Hematopoietic multipotent progenitor cell treated with erythropoietin and hydrocortisone succinate and interleukin-3 and kit ligand, for 15 days (in vitro differentiated cells): Measurements from ENCODE around the gene PLEKHA3.
"Not testable (repeated sequence)": the region's sequence is repeated elsewhere in the genome, so short reads cannot be mapped to it uniquely, and the experiment has no call there.

Experiments used
- DNase-seq: peaks from one replicate; pipeline ENCODE4 v3.0.0-alpha.2; 2015; ENCODE audit warnings: low spot score

PLEKHA3 gene

GRCh38 chr2:178480227-178481181 lies at the start of gene PLEKHA3:
Gene PLEKHA3, plus strand, starts transcription at chr2:178480457. Its CDS starts 413 bp downstream, at chr2:178480870.
- DNase-seq = peak; percentile 82

DNA sequence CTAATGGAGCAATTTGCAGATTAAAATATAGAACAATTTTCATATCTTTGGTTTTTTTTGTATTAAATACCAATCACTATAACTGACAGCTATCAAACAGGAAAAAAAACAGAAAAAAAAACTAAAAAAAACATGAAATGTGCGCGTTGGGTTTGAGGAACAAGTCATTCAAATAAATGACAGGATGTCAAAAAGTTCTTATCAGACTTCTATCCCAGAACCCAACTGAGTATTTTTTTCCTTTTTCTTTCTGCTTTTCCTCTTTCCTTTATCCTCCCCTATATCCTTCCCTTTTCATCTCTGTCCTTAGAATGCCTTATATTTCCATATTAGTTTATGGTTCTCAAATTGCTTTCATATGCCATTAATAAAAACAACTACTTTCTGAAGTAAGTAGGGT lies 43.6 kb upstream of the PLEKHA3 start:
- DNase-seq = no peak

DNA sequence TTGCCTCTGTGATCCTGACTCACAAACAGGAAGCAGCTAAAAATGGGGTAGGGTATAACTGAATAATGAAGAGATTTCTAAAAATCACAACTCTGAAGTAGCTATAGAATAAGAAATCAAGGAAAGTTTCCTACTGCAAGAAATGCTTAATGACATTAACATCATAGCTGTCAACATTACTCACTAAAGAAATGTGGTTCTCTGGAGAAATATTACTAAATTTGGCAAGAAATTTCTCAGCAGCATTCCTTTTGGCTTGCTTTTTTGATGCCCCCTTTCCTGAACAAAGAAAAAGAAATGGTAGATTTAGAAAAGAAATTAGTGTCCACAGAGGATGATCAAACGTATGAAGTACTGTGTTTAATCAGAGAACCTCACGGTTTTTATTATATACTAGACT lies 38.8 kb upstream of the PLEKHA3 start:
- DNase-seq = no peak

DNA sequence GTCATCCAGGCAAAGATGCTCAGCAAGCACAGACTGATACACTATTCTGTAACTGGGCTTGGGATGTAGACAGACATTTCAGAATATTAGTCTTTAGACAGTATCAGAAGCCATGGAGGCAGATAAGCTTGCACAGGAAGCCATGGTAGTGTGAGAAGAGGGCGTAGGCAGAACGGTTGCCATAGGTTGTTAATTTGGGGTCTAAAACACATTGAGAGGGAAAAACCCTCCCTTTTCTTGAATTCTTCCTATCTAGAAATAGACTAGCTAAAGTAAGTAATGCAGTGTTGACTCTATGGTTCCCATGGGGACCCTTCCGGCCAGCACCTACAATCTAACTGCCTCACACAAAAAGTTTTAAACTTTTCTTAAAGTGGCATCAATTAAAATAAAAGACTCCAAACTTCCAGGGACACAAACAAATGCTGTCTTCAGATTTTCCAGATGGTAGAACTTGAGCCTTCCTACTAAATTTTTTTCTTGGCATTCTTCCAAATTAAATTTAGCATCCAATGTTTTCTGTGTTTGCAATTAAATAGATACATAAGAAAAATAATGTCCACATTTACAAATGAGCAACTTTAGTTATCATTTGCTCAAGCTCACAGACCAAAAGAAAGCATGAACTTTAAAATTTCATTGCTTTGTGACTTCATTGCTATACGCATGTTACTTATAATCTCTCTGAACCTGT lies 31.1 kb upstream of the PLEKHA3 start:
- DNase-seq = peak; percentile 20

DNA sequence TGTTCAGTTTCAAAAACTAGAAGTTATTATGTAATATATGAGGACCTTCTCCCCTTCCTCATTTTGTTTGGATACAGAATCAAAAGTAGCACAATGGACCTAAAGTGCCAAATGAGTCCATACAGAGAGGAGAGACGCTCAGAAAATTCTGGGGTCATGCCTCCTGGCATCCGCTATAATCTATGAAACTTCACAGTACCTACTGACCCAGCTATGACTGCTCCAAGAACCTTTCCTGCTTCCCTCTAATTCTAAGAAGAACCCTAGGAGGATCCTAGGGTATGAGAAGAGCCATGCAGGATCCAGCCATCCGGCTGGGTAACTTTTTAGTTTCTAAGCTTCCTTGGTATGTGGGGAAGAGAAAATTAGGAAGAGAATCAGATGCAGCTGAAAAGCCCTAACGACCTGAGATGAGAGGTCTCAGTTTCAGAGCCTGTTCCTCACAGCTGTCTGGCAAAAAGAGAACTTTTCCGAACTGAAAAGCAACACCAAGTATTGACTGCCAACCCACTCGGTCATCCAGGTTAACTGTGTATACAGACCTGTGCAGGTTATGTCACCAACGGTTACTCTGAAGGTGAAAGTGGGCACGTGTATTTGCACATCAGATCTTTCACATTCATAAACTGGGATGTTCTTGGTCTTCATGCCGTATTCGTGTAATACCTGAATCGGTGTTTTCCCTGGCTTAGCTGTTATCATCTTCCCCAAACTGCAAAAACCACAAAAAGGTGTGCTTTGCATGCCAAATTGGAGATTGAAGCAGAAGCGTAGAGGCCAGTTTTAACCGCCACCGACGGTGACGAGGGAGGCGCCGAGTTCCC lies 30.3 kb upstream of the PLEKHA3 start:
- DNase-seq = peak; percentile 17

GRCh38 chr2:178450524-178450773 lies 29.8 kb upstream of the PLEKHA3 start:
- peak; percentile 61 for DNase-seq

DNA sequence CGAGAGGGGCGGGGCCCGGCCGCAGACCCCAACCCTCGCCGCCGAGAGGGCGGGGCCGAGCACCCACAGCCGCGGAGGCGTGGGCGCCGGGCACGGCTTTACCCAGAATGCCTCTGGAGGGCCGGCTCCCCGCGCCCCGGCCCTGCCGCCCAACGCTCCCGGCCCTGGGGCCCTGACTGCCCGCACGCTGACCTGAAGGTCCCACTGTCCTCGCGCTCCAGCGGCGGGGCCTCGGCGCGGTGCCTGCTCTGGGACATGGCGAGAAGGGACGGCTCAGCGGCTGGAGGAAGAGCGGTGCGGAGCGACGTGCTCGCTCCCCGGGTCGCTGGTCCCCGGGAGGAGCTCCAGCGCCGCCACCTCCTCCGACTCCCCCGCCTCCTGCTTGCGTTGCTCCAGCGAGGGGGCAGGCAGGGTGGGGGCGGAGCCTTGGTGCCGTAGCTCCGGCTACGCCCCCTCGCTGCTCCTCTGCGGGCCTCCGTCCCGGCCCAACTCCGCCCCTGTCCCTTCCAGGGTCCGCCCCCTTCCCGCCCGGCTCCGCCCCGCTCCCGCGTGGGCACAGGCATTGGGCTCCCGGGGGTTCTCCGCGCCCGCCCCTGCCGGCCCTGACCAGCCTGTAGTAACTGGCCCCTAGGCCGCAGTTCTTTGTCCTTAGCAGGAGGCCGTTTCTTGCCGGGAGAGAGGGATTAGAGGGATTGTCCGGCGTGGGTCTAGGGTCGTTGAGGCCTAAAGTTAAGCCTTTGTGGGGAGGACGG lies 29.3 kb upstream of the PLEKHA3 start, which contains the start of the genes PJVK and PRKRA:
PJVK (plus strand) TSS at position 605 of the 752 bp plus-strand sequence. CDS start 2,032 bp downstream, outside the sequence.
PRKRA (minus strand) TSS at position 402 of the 752 bp plus-strand sequence; CDS start at position 257, 145 bp downstream.
- peak; percentile 95 for DNase-seq

- DNase-seq = no peak
These were observed 27.9 kb upstream of the PLEKHA3 start for GRCh38 chr2:178452334-178452733.

DNA sequence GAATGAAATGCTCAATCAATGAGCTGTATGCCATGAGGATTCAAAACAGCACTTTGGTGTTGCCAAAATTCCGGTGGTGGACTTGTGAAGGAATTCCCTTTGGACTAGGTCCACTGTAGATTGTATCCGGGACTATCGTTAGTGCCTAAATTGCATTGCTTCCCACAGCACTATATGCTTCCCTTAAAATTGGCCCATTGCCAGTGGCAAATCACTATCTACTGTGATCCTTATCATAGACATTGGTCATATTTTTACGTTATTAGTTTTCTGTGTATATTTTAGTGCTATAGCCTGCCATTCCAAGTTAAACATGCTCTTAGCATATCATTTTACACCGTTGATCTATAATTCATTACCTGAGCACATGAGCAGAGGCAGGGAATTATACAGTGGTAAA lies 27.4 kb upstream of the PLEKHA3 start:
- DNase-seq = no peak

DNA sequence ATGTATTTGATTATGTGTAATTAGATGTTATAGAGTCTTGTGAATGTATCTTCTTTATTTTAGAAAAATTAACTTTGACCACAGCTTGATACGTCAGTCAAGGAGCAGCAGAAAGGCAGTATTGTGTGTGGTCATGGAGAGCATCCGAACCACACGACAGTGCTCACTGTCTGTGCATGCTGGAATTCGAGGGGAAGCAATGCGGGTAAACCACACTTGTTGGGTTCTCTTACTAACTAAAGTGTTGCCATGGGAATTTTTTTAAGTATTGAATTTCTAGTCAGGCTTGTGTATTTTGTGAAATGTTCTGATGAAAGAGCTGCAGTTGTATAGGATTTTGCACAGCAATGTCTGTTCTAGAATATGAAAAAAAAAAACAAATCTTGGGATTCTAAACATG lies 24.3 kb upstream of the PLEKHA3 start:
- DNase-seq = no peak

DNA sequence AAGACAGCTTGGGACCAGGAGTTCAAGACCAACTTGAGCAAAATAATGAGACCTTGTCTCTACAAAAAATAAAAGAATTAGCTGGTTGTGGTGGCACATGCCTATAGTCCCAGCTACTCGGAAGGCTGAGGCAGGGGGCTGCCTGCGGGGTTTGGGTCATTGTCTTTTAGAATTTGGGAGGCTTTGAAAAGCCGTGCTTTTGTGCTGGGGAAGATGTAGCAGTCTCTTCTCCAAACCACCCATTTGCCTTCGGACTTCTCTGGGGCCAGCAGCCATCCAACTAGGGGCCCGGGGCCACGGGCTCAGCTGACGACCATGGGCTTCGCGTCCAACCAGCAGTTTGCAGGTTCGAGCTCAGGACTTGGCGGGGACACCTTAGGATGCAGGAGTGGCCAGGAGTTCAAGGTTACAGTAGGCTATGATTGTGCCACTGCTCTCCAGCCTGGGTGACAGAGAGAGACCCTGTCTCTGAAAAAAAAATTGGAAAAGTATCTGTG lies 22.8 kb upstream of the PLEKHA3 start:
- DNase-seq = no peak

DNA sequence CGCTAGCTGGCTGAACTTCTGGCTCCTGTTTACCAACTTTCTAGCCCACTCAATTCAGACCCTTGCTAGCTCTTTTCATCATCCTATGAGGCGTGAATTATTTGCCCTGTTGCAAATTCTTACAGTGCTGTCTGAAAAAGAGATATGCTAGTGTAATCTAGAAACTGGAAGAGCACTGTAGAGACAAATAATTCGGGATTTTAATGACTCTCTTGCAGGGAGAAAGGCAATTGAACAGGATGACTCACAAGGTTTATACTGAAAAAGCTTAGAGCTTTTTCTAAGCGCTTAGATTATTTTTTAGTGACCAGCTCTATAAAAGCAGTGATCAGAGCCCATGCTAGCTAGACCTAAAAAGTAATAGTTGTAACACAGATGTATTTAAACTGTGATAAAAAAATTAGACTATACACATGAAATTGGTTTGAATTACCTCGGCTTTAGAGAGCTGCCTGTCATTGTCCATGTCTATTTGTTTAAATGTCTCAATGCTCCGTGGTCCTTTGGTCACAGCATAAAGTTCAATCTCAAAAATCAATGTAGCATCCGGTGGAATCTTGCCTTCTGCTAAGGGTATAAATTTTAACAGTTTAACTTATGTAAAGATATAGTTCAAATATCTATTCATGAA lies 10.9 kb upstream of the PLEKHA3 start:
- no peak for DNase-seq

GRCh38 chr2:178471313-178471712 lies 8.9 kb upstream of the PLEKHA3 start:
- not testable (repeated sequence) for DNase-seq

GRCh38 chr2:178473373-178473772 lies 6.9 kb upstream of the PLEKHA3 start:
- no peak for DNase-seq

DNA sequence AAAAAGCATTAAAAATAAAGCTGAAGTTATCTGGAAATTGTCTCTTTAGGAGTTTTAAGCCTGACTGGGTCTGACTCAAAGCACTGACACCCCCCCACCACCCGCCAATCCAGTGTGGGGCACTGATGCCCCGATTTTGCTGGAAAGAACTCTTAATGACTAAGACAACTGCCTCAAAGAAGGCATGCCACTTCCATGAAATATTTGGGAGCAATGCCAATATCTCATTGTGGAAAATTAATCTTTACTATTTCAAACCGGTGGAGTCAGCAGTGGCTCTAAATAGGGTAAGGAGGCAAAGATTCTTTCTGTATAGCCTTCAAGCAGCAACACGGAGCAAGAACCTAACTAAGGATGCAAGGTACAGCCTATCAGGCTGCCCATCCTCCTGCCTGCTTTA lies 6.3 kb upstream of the PLEKHA3 start:
- no peak for DNase-seq

DNA sequence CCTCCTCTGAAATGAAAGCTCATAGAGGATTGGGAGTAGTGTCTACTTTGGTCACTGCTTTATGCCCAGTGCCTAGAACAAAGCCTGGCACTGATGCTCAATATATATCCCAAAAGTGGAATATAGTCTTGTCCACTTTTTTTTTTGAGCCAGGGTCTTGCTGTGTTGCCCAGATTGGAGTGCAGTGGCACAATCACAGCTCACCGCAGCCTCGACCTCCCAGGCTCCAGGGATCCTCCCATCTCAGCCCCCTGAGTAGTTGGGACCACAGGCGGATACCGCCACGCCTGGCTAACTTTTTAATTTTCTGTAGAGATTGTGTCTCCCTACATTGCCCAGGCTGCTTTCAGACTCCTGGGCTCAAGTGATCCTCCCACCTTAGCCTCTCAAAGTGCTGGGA lies 5.7 kb upstream of the PLEKHA3 start:
- DNase-seq = no peak

- DNase-seq = no peak
These were observed 3.8 kb upstream of the PLEKHA3 start for GRCh38 chr2:178476477-178476876.

DNA sequence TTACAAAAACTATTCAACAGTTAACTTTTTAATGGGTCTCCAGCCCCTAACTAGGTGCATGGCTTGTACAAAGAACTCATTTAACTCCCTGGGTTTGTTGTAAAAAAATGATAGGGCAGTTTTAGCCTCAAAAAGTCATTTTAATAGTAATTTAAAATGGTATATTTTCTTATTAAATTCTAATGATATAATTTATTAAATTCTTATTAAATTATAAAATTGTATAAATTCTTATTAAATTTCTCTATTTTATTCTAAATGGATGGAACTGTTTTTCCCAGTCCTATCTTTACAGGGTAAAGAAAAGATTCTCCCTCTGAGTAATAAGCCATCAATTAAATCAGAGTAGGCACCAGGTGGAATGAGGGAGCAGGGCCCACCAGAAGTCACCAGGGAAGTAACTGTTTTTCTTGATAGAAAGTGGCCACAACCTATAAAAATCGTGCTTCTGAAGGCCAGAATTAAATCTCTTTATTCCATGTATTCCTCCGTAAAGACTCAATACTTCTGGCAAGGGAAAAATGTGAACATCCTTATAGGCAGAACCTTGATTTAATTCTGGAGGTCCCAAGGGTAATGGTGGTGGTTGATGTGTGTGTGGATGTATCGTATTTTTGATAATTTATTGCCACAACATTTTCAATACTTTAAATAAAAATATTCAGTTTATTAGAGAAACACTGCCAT lies 2.7 kb upstream of the PLEKHA3 start:
- no peak for DNase-seq

DNA sequence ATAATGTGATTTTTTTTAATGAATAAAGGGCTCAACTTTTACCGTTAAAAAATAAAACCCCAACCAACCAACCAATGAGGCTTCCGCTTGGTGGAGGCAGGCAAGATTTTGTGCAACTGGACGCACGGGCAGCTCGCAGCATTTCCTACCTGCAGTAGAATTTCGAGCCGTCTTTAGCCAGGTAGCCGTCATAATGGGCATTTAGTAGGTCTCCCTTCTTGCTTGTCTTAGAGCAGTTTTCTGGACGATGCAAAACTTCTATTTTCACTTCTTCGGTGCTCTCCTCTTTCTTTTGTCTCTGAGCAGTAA lies 2.2 kb upstream of the PLEKHA3 start:
- DNase-seq = no peak

DNA sequence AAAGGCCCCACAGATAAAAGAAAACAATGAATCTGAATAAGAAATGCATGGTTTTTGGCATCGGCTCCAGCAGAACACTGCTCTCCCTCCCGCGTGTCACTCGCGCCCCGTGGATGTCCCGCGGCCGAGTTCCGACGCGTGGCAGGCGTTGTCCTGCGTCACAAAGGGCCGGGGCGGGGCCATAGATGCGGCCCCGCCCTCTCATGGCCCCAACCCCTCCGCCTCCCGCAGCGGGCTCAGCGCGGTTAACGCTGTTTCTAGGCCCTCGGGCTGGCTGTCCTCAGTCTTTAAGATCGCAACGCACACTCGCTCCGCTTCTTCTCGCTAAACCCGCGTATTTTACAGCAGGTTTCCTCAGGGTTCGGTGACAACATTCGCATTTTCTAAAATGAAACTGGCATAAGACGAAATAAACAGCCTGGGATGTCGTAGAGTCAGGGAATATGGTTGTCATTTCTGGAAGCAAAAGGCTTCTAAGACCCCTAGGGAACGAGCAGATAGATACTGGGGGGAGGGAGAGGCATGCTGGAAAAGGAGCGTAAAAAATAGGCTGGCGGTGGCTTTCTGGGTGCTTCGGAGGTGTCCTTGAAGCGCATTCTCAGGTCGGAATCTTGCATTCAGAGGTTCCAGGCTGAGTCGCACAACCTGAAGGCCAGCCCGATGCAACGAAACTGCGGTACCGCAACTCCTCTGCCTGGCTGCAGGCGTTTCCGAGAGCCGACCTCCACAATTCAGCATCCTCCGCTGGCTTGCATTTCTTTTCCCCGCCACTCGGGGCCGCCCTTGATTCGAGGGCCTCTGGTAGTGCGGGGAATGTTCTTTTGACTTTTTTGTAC lies 1.6 kb upstream of the PLEKHA3 start, which contains the start of gene FKBP7:
FKBP7 (minus strand) TSS at position 162 of the 836 bp plus-strand sequence; CDS start at position 61, 101 bp downstream.
- peak; percentile 83 for DNase-seq
